H9 (cell line): ENCODE data around the gene PLOD1. TPM values are rescaled to one million over a fixed set of nuclear protein-coding genes. Genes with fewer than 3 reads are reported as not detected.

Experiments used
- DNase-seq: peaks from one replicate; pipeline ENCODE4 v3.0.0-alpha.2; 2017
- H2AFZ ChIP-seq: one replicate; pipeline ENCODE4 v1.6.1; 2013; ENCODE audit warnings: mild to moderate bottlenecking, low read length, control low read depth, moderate library complexity
- H2AK5ac ChIP-seq: 2 replicates; pipeline ENCODE4 v1.6.1; 2013; ENCODE audit warnings: low read length, control low read depth, mixed read lengths; ENCODE audit not compliant: insufficient read length
- H2BK120ac ChIP-seq: one replicate; pipeline ENCODE4 v1.6.1; 2013; ENCODE audit warnings: low read depth, mild to moderate bottlenecking, low read length, control low read depth, inconsistent platforms; ENCODE audit not compliant: poor library complexity, severe bottlenecking
- H2BK12ac ChIP-seq: 2 replicates; pipeline ENCODE4 v1.6.1; 2013; ENCODE audit warnings: low read length, control low read depth, mixed read lengths, low read depth; ENCODE audit not compliant: insufficient read length
- H2BK15ac ChIP-seq: 2 replicates; pipeline ENCODE4 v1.6.1; 2013; ENCODE audit warnings: low read depth, low read length, control low read depth
- H2BK20ac ChIP-seq: one replicate; pipeline ENCODE4 v1.6.1; 2013; ENCODE audit warnings: low read depth, mild to moderate bottlenecking, low read length, control low read depth, inconsistent platforms; ENCODE audit not compliant: poor library complexity, severe bottlenecking
- H2BK5ac ChIP-seq: 2 replicates; pipeline ENCODE4 v1.6.1; 2013; ENCODE audit warnings: low read length, control low read depth, mixed read lengths; ENCODE audit not compliant: insufficient read length
- H3K14ac ChIP-seq: 2 replicates; pipeline ENCODE4 v1.6.1; 2013; ENCODE audit warnings: low read length, control low read depth; ENCODE audit not compliant: insufficient read depth
- H3K18ac ChIP-seq: 2 replicates; pipeline ENCODE4 v1.6.1; 2013; ENCODE audit warnings: low read depth, mild to moderate bottlenecking, mixed read lengths, low read length, control low read depth; ENCODE audit not compliant: insufficient read length
- H3K23ac ChIP-seq: 2 replicates; pipeline ENCODE4 v1.6.1; 2013; ENCODE audit warnings: low read length, control low read depth, mixed read lengths, low read depth; ENCODE audit not compliant: insufficient read length
- H3K23me2 ChIP-seq: 2 replicates; pipeline ENCODE4 v1.6.1; 2013; ENCODE audit warnings: low read depth, mild to moderate bottlenecking, mixed read lengths, low read length, control low read depth; ENCODE audit not compliant: insufficient read length, poor library complexity, severe bottlenecking
- H3K27ac ChIP-seq: 2 replicates; pipeline ENCODE4 v1.5.1; 2013; ENCODE audit warnings: low read length, control low read depth, mixed read lengths, low read depth; ENCODE audit not compliant: insufficient read length
- H3K27me3 ChIP-seq: 2 replicates; pipeline ENCODE4 v1.6.1; 2013; ENCODE audit warnings: low read length, control low read depth, inconsistent platforms; ENCODE audit not compliant: insufficient read depth
- H3K4ac ChIP-seq: 2 replicates; pipeline ENCODE4 v1.6.1; 2013; ENCODE audit warnings: low read depth, mild to moderate bottlenecking, control low read depth, inconsistent platforms, low read length, moderate library complexity
- H3K4me1 ChIP-seq: 2 replicates; pipeline ENCODE4 v1.6.1; 2013; ENCODE audit warnings: low read length, control low read depth, inconsistent platforms; ENCODE audit not compliant: insufficient read depth
- H3K4me2 ChIP-seq: 2 replicates; pipeline ENCODE4 v1.6.1; 2013; ENCODE audit warnings: low read length, control low read depth, mixed read lengths; ENCODE audit not compliant: insufficient read length, insufficient read depth
- H3K56ac ChIP-seq: 2 replicates; pipeline ENCODE4 v1.6.1; 2013; ENCODE audit warnings: low read depth, mild to moderate bottlenecking, mixed read lengths, low read length, control low read depth; ENCODE audit not compliant: insufficient read length
- H3K79me1 ChIP-seq: 2 replicates; pipeline ENCODE4 v1.6.1; 2013; ENCODE audit warnings: low read depth, mild to moderate bottlenecking, moderate library complexity, low read length, control low read depth, inconsistent platforms; ENCODE audit not compliant: insufficient read depth, poor library complexity, severe bottlenecking
- H3K79me2 ChIP-seq: 2 replicates; pipeline ENCODE4 v1.6.1; 2013; ENCODE audit warnings: low read length, control low read depth, inconsistent platforms; ENCODE audit not compliant: insufficient read depth
- H3K9ac ChIP-seq: 2 replicates; pipeline ENCODE4 v1.6.1; 2013; ENCODE audit warnings: low read length, control low read depth, mixed read lengths; ENCODE audit not compliant: insufficient read length; ENCODE audit errors: extremely low read depth
- H3K9me3 ChIP-seq: one replicate; pipeline ENCODE4 v1.6.1; 2013; ENCODE audit warnings: low read depth, low read length, inconsistent platforms; ENCODE audit not compliant: control insufficient read depth
- H3T11ph ChIP-seq: one replicate; pipeline ENCODE4 v1.6.1; 2013; ENCODE audit warnings: mild to moderate bottlenecking, low read length, control low read depth, inconsistent platforms
- H4K20me1 ChIP-seq: one replicate; pipeline ENCODE4 v1.6.1; 2013; ENCODE audit not compliant: control insufficient read depth, insufficient read length, insufficient read depth
- H4K5ac ChIP-seq: 2 replicates; pipeline ENCODE4 v1.6.1; 2013; ENCODE audit warnings: low read depth, mild to moderate bottlenecking, mixed read lengths, low read length, control low read depth; ENCODE audit not compliant: insufficient read length
- H4K8ac ChIP-seq: replicated peaks from 2 replicates; pipeline ENCODE4 v1.6.1; 2013; ENCODE audit warnings: low read length, control low read depth, mixed read lengths, low read depth; ENCODE audit not compliant: insufficient read length
- H4K91ac ChIP-seq: 2 replicates; pipeline ENCODE4 v1.6.1; 2013; ENCODE audit warnings: low read depth, mild to moderate bottlenecking, moderate library complexity, mixed read lengths, low read length, control low read depth; ENCODE audit not compliant: insufficient read length
- H3K27ac Mint-ChIP-seq, 3 experiments: 2 replicates in 2 of 3; 3 replicates in 1 of 3; pipeline ENCODE4 v1.8.0; 2020 to 2021; ENCODE audit warnings: mixed read lengths in 3 of 3, mild to moderate bottlenecking in 1 of 3, moderate library complexity in 1 of 3
- H3K27me3 Mint-ChIP-seq: 2 replicates; pipeline ENCODE4 v1.8.0; 2021; ENCODE audit warnings: low read depth, mild to moderate bottlenecking, moderate library complexity, mixed read lengths
- H3K36me3 Mint-ChIP-seq, 3 experiments: 2 replicates in 2 of 3; 3 replicates in 1 of 3; pipeline ENCODE4 v1.8.0; 2020 to 2021; ENCODE audit warnings: low read depth in 3 of 3, mixed read lengths in 3 of 3; ENCODE audit not compliant: insufficient read depth in 1 of 3
- H3K4me1 Mint-ChIP-seq, 2 experiments: 2 replicates each; pipeline ENCODE4 v1.8.0; 2020; ENCODE audit warnings: mixed read lengths in 2 of 2
- H3K4me3 Mint-ChIP-seq, 2 experiments: 2 replicates in 1 of 2; 3 replicates in 1 of 2; pipeline ENCODE4 v1.8.0; 2020 to 2021; ENCODE audit warnings: mild to moderate bottlenecking in 2 of 2, mixed read lengths in 2 of 2, moderate library complexity in 1 of 2
- H3K9me3 Mint-ChIP-seq, 2 experiments: 2 replicates in 1 of 2; 3 replicates in 1 of 2; pipeline ENCODE4 v1.8.0; 2020; ENCODE audit warnings: mild to moderate bottlenecking in 2 of 2, mixed read lengths in 2 of 2, moderate library complexity in 1 of 2
- CTCF ChIP-seq: fragments of 200-600 bp; sonication (generic); conservative IDR thresholded peaks from 3 replicates; pipeline ENCODE4 v1.8.0; 2021; ENCODE audit warnings: antibody characterized with exemption, mild to moderate bottlenecking
- WGBS: extraction: QIAGEN DNeasy Blood & Tissue Kit; methylation state at CpG from one replicate; pipeline ENCODE4 v1.1.7; 2013; ENCODE audit warnings: missing lambda C conversion rate, low lambda C conversion rate, mixed read lengths; ENCODE audit not compliant: insufficient read length; ENCODE audit errors: extremely low coverage; 5-methylcytosine and 5-hydroxymethylcytosine counted together
- total RNA-seq: library from RNA; stranded (reverse); gene quantifications from 2 replicates; pipeline ENCODE4 v1.2.1, GENCODE V29; 2021

Gene PLOD1
- total RNA-seq, 1 experiment from 2014 or later: 57.0 TPM

- Mint-ChIP-seq H3K27ac (no peak overlapping the region), H3K27me3 (no peaks in the 10 kb centered on the region), H3K9me3 (no peaks in the 10 kb centered on the region), H3K4me1 (peaks cover 4 to 5% of the 10 kb centered on the region in 2 experiments; a peak in 1 of 4 replicates), H3K36me3 (peaks cover 31 to 49% (median 48%) of the 10 kb centered on the region in 3 experiments; a peak in 6 of 7 replicates), H3K4me3 (no peak overlapping the region)
- no peak for DNase-seq
- Histone ChIP-seq H2BK120ac (no peak overlapping the region), H3K4me1 (no peaks in the 10 kb centered on the region), H3K27ac (no peak overlapping the region), H4K20me1 (no peaks in the 10 kb centered on the region), H3T11ph (no peak overlapping the region), H2BK12ac (no peak overlapping the region), H2BK15ac (no peak overlapping the region), H3K4me2 (no peak overlapping the region), H3K4ac (no peak overlapping the region), H3K79me1 (peaks cover 6% of the 10 kb centered on the region), H3K14ac (no peak overlapping the region), H3K18ac (no peak overlapping the region), H4K5ac (no peak overlapping the region), H3K23ac (no peak overlapping the region), H4K91ac (no peak overlapping the region), H3K23me2 (peaks cover 5% of the 10 kb centered on the region), H3K79me2 (peaks cover 5% of the 10 kb centered on the region; the same call in 1 of the 2 replicates), H2AFZ (no peak overlapping the region), H3K56ac (no peak overlapping the region), H2AK5ac (no peak overlapping the region), H2BK5ac (no peak overlapping the region), H4K8ac (no peak overlapping the region), H3K9ac (no peak overlapping the region), H3K27me3 (no peaks in the 10 kb centered on the region), H3K9me3 (no peaks in the 10 kb centered on the region), H2BK20ac (no peak overlapping the region)
- no CpG with 5 or more reads among the region's 14 CpGs for WGBS
- no peak for TF ChIP-seq CTCF
These were observed 87.5 kb downstream of the PLOD1 start for GRCh38 chr1:12022036-12022435.

Other genes starting within 250 kb of the PLOD1 start
- 20.1 and 20.5 TPM in 2 replicates for gene DRAXIN, start 243.0 kb upstream of the PLOD1 start, total RNA-seq
- gene AGTRAP, start 198.6 kb upstream of the PLOD1 start, total RNA-seq: 58.8 and 60.9 TPM in 2 replicates
- gene C1orf167, start 172.5 kb upstream of the PLOD1 start, total RNA-seq: 0.39 TPM in 1 of 2 replicates, not detected in the other
- 18.2 and 18.4 TPM in 2 replicates for gene MTHFR, start 128.8 kb upstream of the PLOD1 start, total RNA-seq
- gene CLCN6, start 128.5 kb upstream of the PLOD1 start, total RNA-seq: 20.5 and 20.7 TPM in 2 replicates
- gene NPPA, start 86.9 kb upstream of the PLOD1 start, total RNA-seq: not detected in 2 replicates
- gene NPPB, start 75.8 kb upstream of the PLOD1 start, total RNA-seq: 0.35 TPM in 1 of 2 replicates, not detected in the other
- 45.7 and 46.8 TPM in 2 replicates for gene KIAA2013, start 8.3 kb upstream of the PLOD1 start, total RNA-seq
- gene MFN2, start 45.7 kb downstream of the PLOD1 start, total RNA-seq: 61.4 and 63.3 TPM in 2 replicates
- gene MIIP, start 84.8 kb downstream of the PLOD1 start, total RNA-seq: 52.3 and 54.1 TPM in 2 replicates
- gene TNFRSF8, start 128.6 kb downstream of the PLOD1 start, total RNA-seq: 2.9 and 3.2 TPM in 2 replicates
- 0.57 and 0.68 TPM in 2 replicates for gene TNFRSF1B, start 232.3 kb downstream of the PLOD1 start, total RNA-seq